Stimulated activated CD8-positive, alpha-beta memory T cell treated with anti-CD3 and anti-CD28 coated beads, Interleukin-12 subunit alpha, Interleukin-12 subunit beta, amount 100 ng/mL, for 24 hours (primary cell): Measurements from ENCODE around the gene CPS1.

Experiments used
- DNase-seq: peaks from one replicate; pipeline ENCODE4 v3.0.0-alpha.2; 2020; ENCODE audit errors: extremely low read depth

Gene CPS1

GRCh38 chr2:210606001-210606400, 49.6 kb downstream of the CPS1 start:
- DNase-seq, result no peak

- no peak for DNase-seq
Measured at GRCh38 chr2:210611466-210611865, 55.1 kb downstream of the CPS1 start.

GRCh38 chr2:210616074-210616473, 59.7 kb downstream of the CPS1 start:
- DNase-seq, result no peak

DNA sequence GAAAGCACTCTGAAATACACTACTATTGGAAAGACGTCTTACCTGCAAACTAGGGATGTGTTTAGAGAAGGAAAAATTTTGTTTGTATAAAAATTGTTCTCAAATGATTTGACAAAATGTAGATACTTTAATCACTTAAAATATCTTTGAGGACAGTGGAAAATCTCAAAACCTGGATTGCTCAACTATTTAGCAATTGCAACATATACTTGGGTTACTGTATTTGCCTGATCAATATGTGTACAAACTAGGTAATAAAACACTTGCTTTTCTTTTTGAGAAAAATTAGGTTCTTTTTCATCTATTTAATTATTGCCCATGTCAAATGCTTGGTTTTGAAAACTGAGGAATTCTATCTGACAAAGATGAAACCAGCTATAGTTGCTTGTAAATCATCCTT, 60.9 kb downstream of the CPS1 start:
- no peak for DNase-seq

- DNase-seq, result no peak
Measured at GRCh38 chr2:210617732-210618330, 61.4 kb downstream of the CPS1 start.

- DNase-seq, result no peak
Measured at GRCh38 chr2:210620456-210620855, 64.1 kb downstream of the CPS1 start.

GRCh38 chr2:210623506-210623905, 67.1 kb downstream of the CPS1 start:
- no peak for DNase-seq

- no peak for DNase-seq
Measured at GRCh38 chr2:210626849-210627248, 70.5 kb downstream of the CPS1 start.

GRCh38 chr2:210630873-210631560, 74.6 kb downstream of the CPS1 start:
- no peak for DNase-seq

DNA sequence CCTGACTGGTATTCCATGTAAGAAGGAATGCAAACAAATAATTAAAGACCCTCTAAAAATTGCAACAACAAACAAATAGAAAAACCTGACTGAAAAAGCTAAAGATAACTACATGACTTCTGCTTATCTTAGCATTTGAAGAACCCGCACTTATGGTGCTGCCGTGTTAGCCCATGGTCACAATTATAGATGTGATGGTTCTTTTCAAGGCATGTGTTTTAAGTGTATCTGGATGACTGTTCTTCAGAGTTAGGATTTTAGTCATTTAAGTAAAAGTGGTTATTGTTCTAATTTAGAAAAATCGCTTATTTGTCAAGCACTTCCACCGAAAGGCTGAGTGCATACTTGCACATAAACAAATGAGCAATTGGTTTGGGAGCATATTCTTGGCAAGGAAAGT, 77.3 kb downstream of the CPS1 start:
- DNase-seq, result no peak

- no peak for DNase-seq
Measured at GRCh38 chr2:210635257-210635656, 78.9 kb downstream of the CPS1 start.

- no peak for DNase-seq
Measured at GRCh38 chr2:210642333-210642732, 85.9 kb downstream of the CPS1 start.

- no peak for DNase-seq
Measured at GRCh38 chr2:210647151-210647550, 90.8 kb downstream of the CPS1 start.

DNA sequence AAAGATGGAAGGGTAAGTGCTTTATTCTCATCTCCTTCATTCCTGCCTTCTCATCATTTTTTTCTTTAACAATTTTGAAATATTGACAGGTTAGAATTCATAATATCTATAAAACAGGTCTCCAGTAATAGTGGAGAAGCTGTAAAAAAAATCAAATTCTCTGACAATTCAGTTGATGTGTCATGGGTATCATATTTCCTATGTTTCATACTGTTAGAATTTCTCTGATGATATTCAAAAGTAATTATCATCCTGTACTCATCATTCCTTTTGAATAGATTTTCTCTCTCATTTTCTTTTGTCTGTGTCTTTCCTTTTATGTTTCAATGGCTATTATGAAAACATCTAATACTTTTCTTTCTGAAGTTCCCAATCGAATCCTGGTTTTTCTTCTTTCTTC, 97.7 kb downstream of the CPS1 start:
- DNase-seq, result no peak

GRCh38 chr2:210655229-210655975, 99.0 kb downstream of the CPS1 start:
- DNase-seq, result no peak

GRCh38 chr2:210657874-210658273, 101.5 kb downstream of the CPS1 start:
- DNase-seq, result no peak

GRCh38 chr2:210660751-210661150, 104.4 kb downstream of the CPS1 start:
- DNase-seq, result no peak

DNA sequence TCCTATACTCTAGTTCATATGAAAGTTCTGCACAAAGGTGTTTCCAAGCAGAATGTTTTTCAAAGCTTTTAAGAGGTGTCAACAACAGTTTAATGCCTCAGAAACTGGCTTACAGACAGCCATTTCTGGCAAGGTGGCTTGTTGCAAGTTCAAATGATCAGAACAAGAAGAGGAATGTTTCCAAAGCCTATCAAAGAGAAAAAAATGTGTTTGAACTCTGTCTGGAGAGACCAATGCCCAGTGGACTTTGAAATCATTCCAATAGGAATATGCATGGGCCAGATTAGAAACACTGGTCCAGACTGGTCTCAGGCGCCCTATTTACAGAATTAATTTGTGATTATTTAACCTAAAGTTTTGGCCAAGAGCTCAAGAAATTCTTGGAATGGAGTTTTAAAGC, 106.2 kb downstream of the CPS1 start:
- no peak for DNase-seq

- DNase-seq, result no peak
Measured at GRCh38 chr2:210663631-210664089, 107.3 kb downstream of the CPS1 start.

GRCh38 chr2:210667711-210668110, 111.3 kb downstream of the CPS1 start:
- DNase-seq, result no peak

- DNase-seq, result no peak
Measured at GRCh38 chr2:210671065-210671464, 114.7 kb downstream of the CPS1 start.

GRCh38 chr2:210673117-210673516, 116.7 kb downstream of the CPS1 start:
- no peak for DNase-seq

- no peak for DNase-seq
Measured at GRCh38 chr2:210676067-210676466, 119.7 kb downstream of the CPS1 start.
